ENCODE measurements around the gene ELAC2. TPM values are rescaled to one million over a fixed set of nuclear protein-coding genes. Genes with fewer than 3 reads are reported as not detected.

Gene ELAC2
- total and polyA plus RNA-seq, 8 donors = 40.0 to 63.8 (median 56.1) TPM

DNA sequence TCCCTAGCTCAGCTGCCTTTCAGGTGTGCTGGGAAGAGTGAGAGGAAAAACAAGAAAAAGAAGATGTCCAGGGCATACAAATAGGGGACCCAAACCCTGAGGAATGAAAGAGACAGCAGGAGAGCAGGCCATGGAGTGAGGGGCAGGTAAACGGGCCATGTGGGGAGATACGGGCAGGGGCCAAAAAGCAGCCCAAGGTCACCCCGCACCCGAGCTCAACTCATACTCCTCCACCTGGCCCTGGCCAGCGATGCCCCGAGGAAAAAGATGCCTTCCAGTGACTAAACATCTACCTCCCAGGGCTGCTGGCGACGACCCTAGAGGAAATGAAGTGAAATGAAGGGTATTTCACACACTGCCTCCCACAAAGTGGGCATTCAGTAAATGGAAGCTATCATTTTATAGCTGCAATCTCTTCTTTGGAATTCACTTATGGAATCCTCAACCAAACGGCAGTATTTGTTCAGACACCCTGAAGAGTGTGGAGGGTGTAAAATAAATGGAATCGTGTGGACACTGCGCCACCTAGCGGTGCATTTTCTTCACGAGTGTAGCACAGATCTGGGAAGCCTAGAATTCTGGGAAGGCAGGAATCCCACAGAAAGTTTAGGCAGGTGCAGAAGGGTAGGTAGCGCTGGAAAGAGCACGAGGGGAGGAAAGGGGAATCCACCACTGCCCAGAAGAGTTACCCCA is 14.9 kb downstream of the ELAC2 start:
- Histone ChIP-seq H3K9me3 (no peaks in the 10 kb centered on the region), H3K27me3 (no peaks in the 10 kb centered on the region), H3K4me3 (no peak overlapping the region), H3K27ac (no peak overlapping the region), H3K36me3 (peaks cover 0 to 100% of the 10 kb centered on the region in 2 donors), H3K4me1 (no peaks in the 10 kb centered on the region)
- peak in 3 of 4 donors; percentile 62 to 79 (median 68) for DNase-seq
- TF ChIP-seq, protein P1, sequence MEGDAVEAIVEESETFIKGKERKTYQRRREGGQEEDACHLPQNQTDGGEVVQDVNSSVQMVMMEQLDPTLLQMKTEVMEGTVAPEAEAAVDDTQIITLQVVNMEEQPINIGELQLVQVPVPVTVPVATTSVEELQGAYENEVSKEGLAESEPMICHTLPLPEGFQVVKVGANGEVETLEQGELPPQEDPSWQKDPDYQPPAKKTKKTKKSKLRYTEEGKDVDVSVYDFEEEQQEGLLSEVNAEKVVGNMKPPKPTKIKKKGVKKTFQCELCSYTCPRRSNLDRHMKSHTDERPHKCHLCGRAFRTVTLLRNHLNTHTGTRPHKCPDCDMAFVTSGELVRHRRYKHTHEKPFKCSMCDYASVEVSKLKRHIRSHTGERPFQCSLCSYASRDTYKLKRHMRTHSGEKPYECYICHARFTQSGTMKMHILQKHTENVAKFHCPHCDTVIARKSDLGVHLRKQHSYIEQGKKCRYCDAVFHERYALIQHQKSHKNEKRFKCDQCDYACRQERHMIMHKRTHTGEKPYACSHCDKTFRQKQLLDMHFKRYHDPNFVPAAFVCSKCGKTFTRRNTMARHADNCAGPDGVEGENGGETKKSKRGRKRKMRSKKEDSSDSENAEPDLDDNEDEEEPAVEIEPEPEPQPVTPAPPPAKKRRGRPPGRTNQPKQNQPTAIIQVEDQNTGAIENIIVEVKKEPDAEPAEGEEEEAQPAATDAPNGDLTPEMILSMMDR (IDR thresholded peaks at IDR 0.05) = peak; percentile 73 to 75
- intact Hi-C loops (cut with DNase I) = loop anchor here in 1 of 2 donors (5.0 kb wide), 1 partner anchor 751 kb away; no protein-coding TSS in a partner anchor
- peak; percentile 93 for ATAC-seq

DNA sequence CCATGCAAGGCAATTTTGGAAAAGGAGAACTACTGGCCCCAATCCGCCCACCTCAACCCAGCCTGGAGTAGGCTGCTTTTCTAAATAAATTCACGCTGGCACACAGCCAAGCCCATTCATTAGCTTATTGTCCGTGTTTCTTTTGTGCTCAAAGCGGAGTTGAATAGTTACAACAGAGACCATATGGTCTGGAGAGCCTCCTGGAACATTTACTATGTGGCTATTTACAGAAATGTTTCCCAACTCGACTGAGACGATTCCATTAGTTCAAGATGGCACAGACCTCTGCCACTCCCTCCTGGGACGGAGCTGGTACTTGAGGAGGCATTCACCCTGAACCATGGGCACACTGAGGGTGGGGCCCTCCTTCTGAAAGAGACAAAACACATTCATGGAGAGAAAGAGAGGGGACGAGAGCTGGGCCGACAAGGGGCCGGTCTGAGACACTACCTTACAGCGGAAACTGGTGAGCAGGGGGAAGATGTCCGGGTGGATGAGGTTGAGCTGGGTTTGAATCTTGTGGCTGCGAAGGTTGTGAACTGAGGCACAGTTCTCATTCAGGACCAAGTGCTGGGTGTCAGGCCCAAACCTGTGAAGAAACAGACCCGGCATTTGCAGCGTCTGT is 15.7 kb downstream of the ELAC2 start:
- Histone ChIP-seq H3K9me3 (no peaks in the 10 kb centered on the region), H3K4me3 (no peak overlapping the region), H3K36me3 (peaks cover 0 to 100% of the 10 kb centered on the region in 2 donors), H3K27ac (no peak overlapping the region), H3K27me3 (no peaks in the 10 kb centered on the region), H3K4me1 (no peaks in the 10 kb centered on the region)
- intact Hi-C loops (cut with DNase I) = loop anchor here in 1 of 2 donors (5.0 kb wide), 1 partner anchor 750 kb away; no protein-coding TSS in a partner anchor
- TF ChIP-seq, protein P1 (IDR thresholded peaks at IDR 0.05) = no peak
- ATAC-seq (no peak), DNase-seq (no peak)

DNA sequence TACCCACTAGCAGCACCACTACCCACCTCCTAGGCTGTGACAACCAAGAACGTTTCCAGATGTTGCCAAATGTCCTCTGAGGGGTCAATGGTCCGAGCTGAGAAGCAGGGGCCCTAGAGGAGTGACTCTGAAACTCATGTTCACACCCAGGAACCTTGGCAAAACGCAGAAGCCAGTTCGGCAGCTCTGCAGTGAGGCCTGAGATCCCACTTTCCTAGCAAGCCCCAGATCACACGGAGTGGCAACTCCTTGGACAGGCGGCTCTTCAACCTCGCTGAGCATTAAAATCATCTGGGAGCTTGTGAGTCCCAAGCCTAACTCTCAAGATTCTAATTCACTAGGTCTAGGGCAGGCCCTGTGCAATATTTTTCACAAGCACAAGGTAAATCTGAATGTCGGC is 17.3 kb downstream of the ELAC2 start:
- Histone ChIP-seq H3K27ac (no peak overlapping the region), H3K36me3 (peaks cover 0 to 100% of the 10 kb centered on the region in 2 donors), H3K4me1 (no peaks in the 10 kb centered on the region), H3K4me3 (no peak overlapping the region), H3K27me3 (no peaks in the 10 kb centered on the region), H3K9me3 (no peaks in the 10 kb centered on the region)
- intact Hi-C loops (cut with DNase I) = loop anchor here in 1 of 2 donors (5.0 kb wide), 1 partner anchor 748 kb away; no protein-coding TSS in a partner anchor
- ATAC-seq (no peak), DNase-seq (no peak)
- TF ChIP-seq, protein P1 (IDR thresholded peaks at IDR 0.05) = no peak

DNA sequence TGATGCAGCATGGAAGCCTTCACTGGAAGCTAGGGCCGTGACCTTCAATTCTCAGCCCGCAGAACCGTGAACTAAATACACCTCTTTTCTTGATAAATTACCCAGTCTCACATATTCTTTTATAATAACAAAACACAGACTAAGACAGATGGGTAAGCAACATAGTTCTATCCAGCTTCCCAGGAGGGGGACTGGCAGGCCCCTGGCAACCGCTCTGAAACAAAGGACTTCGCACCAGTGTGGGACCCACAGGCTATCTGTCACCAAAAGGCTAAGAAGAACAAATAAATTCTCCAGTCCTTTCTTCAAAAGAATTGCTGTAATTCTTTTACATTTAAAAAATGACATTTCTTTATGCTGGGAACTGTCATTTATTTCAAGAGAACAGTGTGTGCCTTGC is 19.0 kb downstream of the ELAC2 start:
- Histone ChIP-seq H3K27ac (no peak overlapping the region), H3K27me3 (no peaks in the 10 kb centered on the region), H3K4me1 (no peaks in the 10 kb centered on the region), H3K36me3 (peaks cover 0 to 100% of the 10 kb centered on the region in 2 donors), H3K4me3 (no peak overlapping the region), H3K9me3 (no peaks in the 10 kb centered on the region)
- intact Hi-C loops (cut with DNase I) = no loop called here
- DNase-seq (no peak), ATAC-seq (no peak)
- TF ChIP-seq, protein P1 (IDR thresholded peaks at IDR 0.05) = no peak

DNA sequence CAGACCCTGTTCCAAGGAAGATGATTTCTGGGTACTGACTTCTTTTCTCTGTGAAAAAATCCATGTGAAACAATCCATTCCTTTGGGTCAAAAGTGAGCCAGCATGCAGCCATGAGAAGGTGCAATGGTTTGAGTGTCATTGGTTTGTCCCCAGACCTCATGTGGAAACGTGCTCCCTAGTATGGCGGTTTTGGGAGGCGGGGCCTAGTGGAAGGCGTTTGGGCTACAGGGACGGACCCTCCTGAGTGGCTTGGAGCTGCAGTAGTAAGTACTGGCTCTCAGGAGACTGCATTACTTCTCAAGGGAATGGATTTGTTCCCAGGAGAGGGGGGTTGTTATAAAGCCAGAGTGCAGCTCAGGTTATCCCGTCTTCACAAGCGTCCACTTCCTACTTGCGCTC is 19.4 kb downstream of the ELAC2 start:
- no peaks in the 10 kb centered on the region for H3K9me3 ChIP-seq
- no peak overlapping the region for H3K27ac ChIP-seq
- TF ChIP-seq, protein P1 (IDR thresholded peaks at IDR 0.05) = no peak
- no peak for ATAC-seq
- peaks cover 0 to 100% of the 10 kb centered on the region in 2 donors for H3K36me3 ChIP-seq
- no peak overlapping the region for H3K4me3 ChIP-seq
- no peaks in the 10 kb centered on the region for H3K27me3 ChIP-seq
- no peaks in the 10 kb centered on the region for H3K4me1 ChIP-seq
- intact Hi-C loops (cut with DNase I) = no loop called here
- peak in 1 of 4 donors; percentile 24 for DNase-seq

Measured in left lung (tissue), 10 donors.